K562 (cell line): ENCODE results near the gene TADA1. TPM values are rescaled to one million over a fixed set of nuclear protein-coding genes. Genes with fewer than 3 reads are reported as not detected.

Experiments used
- CTBP1 ChIP-seq: fragments of 450-650 bp; IDR thresholded peaks from 2 replicates; pipeline ENCODE4 v1.6.1; 2016; ENCODE audit warnings: borderline replicate concordance
- FOXJ3 ChIP-seq: sonication (generic); formaldehyde crosslinking; IDR thresholded peaks from 2 replicates; pipeline ENCODE4 v1.4.0; 2020; ENCODE audit warnings: mild to moderate bottlenecking, missing genetic modification reagents
- GTF2F1 ChIP-seq: IDR thresholded peaks from 2 replicates; pipeline ENCODE4 v1.6.1; 2011; ENCODE audit warnings: low read depth, low read length, improper control_type of control experiment
- HDAC6 ChIP-seq: IDR thresholded peaks from 2 replicates; pipeline ENCODE4 v1.6.1; 2012; ENCODE audit warnings: low read depth, mild to moderate bottlenecking, control low read depth, inconsistent platforms, low read length, moderate library complexity
- HDGF ChIP-seq: fragments of 450-650 bp; IDR thresholded peaks from 2 replicates; pipeline ENCODE4 v1.6.1; 2016
- MCM5 ChIP-seq: fragments of 450-650 bp; IDR thresholded peaks from 2 replicates; pipeline ENCODE4 v1.6.1; 2016; ENCODE audit warnings: low read depth
- NUFIP1 ChIP-seq: fragments of 450-650 bp; IDR thresholded peaks from 2 replicates; pipeline ENCODE4 v1.6.1; 2018; ENCODE audit not compliant: partially characterized antibody
- RBM15 ChIP-seq: fragments of 200-400 bp; formaldehyde crosslinking; IDR thresholded peaks from 2 replicates; pipeline ENCODE4 v1.6.1; 2018; ENCODE audit warnings: mild to moderate bottlenecking, low read length, moderate library complexity; ENCODE audit not compliant: insufficient read depth
- RCOR1 ChIP-seq, 2 experiments: IDR thresholded peaks; 2 replicates each; pipeline ENCODE4 v1.6.1; 2012; ENCODE audit warnings: low read depth in 2 of 2, low read length in 2 of 2, borderline replicate concordance in 1 of 2, improper control_type of control experiment in 1 of 2
- SAFB2 ChIP-seq: fragments of 200-400 bp; formaldehyde crosslinking; IDR thresholded peaks from 2 replicates; pipeline ENCODE4 v1.6.1; 2018; ENCODE audit warnings: borderline replicate concordance, low read length, low read depth, moderate library complexity; ENCODE audit not compliant: severe bottlenecking
- SNIP1 ChIP-seq: fragments of 450-650 bp; IDR thresholded peaks from 2 replicates; pipeline ENCODE4 v1.7.1; 2017; ENCODE audit warnings: low read depth, mild to moderate bottlenecking
- SPI1 ChIP-seq: IDR thresholded peaks from 2 replicates; pipeline ENCODE4 v1.6.1; 2011; ENCODE audit warnings: low read depth, low read length, control low read depth, borderline replicate concordance
- SRSF3 ChIP-seq: fragments of 200-400 bp; formaldehyde crosslinking; IDR thresholded peaks from 2 replicates; pipeline ENCODE4 v1.6.1; 2016; ENCODE audit warnings: mild to moderate bottlenecking, low read length, moderate library complexity; ENCODE audit not compliant: insufficient read depth
- TEAD4 ChIP-seq, 2 experiments: sonication (generic) in 1 of 2; formaldehyde crosslinking in 1 of 2; IDR thresholded peaks; 2 replicates each; pipeline versions ENCODE4 v1.6.1 to v1.8.0; 2012 to 2022; ENCODE audit warnings: borderline replicate concordance in 1 of 2, inconsistent platforms in 1 of 2, low read length in 1 of 2, mild to moderate bottlenecking in 1 of 2, missing genetic modification reagents in 1 of 2
- TOE1 ChIP-seq, 2 experiments: fragments of 450-650 bp in 1 of 2; sonication (generic) in 1 of 2; formaldehyde crosslinking in 1 of 2; IDR thresholded peaks; 2 replicates each; pipeline versions ENCODE4 v1.7.1 to v1.8.0; 2016 to 2022; ENCODE audit warnings: borderline replicate concordance in 2 of 2, mild to moderate bottlenecking in 2 of 2, antibody characterized with exemption in 1 of 2, inconsistent platforms in 1 of 2, low read depth in 1 of 2, missing genetic modification reagents in 1 of 2, moderate library complexity in 1 of 2
- ZNF253 ChIP-seq: fragments of 250-450 bp; sonication (Bioruptor Pico); conservative IDR thresholded peaks from 2 replicates; pipeline ENCODE4 v1.6.1; 2021; ENCODE audit warnings: mild to moderate bottlenecking
- ZNF79 ChIP-seq: fragments of 250-450 bp; sonication (Bioruptor Pico); IDR thresholded peaks from 2 replicates; pipeline ENCODE4 v1.4.0; 2020; ENCODE audit warnings: low read depth, mild to moderate bottlenecking, moderate library complexity
- polyA plus RNA-seq, 8 experiments: library from polyadenylated mRNA; depleted of rRNA in 4 of 8; stranded (reverse) in 5 of 8; unstranded in 3 of 8; fragments of >200 nt; fragmentation: Nextera tagmentation in 2 of 8; fragmentation: Illumina TruSeq in 1 of 8; extraction: Ambion mirVana in 2 of 8; extraction: Trizol in 1 of 8; gene quantifications; 2 replicates each; pipeline versions ENCODE4 v1.2.1 to v1.2.3, GENCODE V29; 2011 to 2014; ENCODE audit warnings: inconsistent platforms in 1 of 8, missing spikeins in 1 of 8
- total RNA-seq, 7 experiments: library from RNA; depleted of rRNA in 6 of 7; stranded (reverse); fragments of >200 nt in 6 of 7; fragmentation: Illumina TruSeq in 2 of 7; extraction: Trizol in 2 of 7; gene quantifications; 2 replicates each; pipeline versions ENCODE4 v1.2.1 to v1.2.3, GENCODE V29; 2011 to 2021; ENCODE audit warnings: low replicate concordance in 1 of 7
- TF ChIP-seq, protein P1 (sequence below), 3 experiments: fragments of 200-800 bp in 1 of 3; sonication (Bioruptor generic) in 1 of 3; sonication (generic) in 1 of 3; formaldehyde crosslinking in 1 of 3; IDR thresholded peaks; 2 replicates each; pipeline versions ENCODE4 v1.6.1 to v1.8.0; 2016 to 2022; ENCODE audit warnings: mild to moderate bottlenecking in 2 of 3, missing compliant biosample characterization in 2 of 3, missing genetic modification characterization in 2 of 3, missing genetic modification reagents in 1 of 3
- TF ChIP-seq, protein P2 (sequence below): fragments of 250-450 bp; sonication (Bioruptor Pico); IDR thresholded peaks from 2 replicates; pipeline ENCODE4 v1.9.0; 2021; ENCODE audit warnings: mild to moderate bottlenecking, inconsistent platforms
- TF ChIP-seq, protein P3 (sequence below): fragments of 150-350 bp; IDR thresholded peaks from 2 replicates; pipeline ENCODE4 v1.6.1; 2014; ENCODE audit warnings: low read depth, mild to moderate bottlenecking, low read length, borderline replicate concordance
- TF ChIP-seq, protein P4 (sequence below): fragments of 250-450 bp; sonication (Bioruptor Pico); IDR thresholded peaks from 2 replicates; pipeline ENCODE4 v1.9.0; 2021; ENCODE audit warnings: mild to moderate bottlenecking

Gene TADA1
- total and polyA plus RNA-seq, 9 of the 15 experiments (the other 6 are each of a cell fraction or from before 2014, with no cell fraction given) = 15.9 to 76.5 (median 28.7) TPM

DNA sequence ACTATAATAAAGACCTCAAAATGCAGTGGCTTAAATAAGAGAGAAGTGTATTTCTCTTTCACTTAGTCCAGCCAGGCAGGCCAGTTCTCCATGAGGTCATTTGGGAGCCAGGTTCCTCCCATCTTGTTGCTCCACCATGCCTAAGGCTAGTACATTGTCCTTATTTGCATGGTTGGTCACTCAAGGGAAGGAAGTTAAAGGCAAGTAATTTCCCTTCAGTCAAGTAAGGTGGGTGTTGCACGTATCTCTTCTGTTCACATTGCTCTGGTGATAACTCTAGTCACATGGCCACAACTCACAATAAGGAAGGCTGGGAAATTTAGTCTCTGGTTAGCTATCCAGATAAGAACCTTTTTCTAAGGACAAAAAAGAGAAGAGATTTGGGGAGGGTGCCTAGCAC lies 27.2 kb upstream of the TADA1 start (continued):
- TF ChIP-seq ZNF79 (CRISPR knock-in tag) (no peak), TOE1 (IDR thresholded peaks at IDR 0.05; ENCODE audit: borderline replicate concordance) (no peak), TOE1 (CRISPR knock-in tag; IDR thresholded peaks at IDR 0.05; ENCODE audit: borderline replicate concordance, low read depth) (no peak), FOXJ3 (CRISPR knock-in tag) (no peak), RCOR1 (IDR thresholded peaks at IDR 0.05; ENCODE audit: borderline replicate concordance in 1 of 2, low read depth in 2 of 2, low read length in 2 of 2) (peak in 1 of 2 experiments; percentile 82; a peak in 2 of 4 replicates), SNIP1 (no peak), NUFIP1 (no peak), CTBP1 (peak; percentile 43; the same call in 1 of the 2 replicates), RBM15 (no peak), SPI1 (peak; percentile 5; the same call in 1 of the 2 replicates), ZNF253 (CRISPR knock-in tag) (no peak), HDGF (no peak), SRSF3 (no peak), HDAC6 (no peak), TEAD4 (IDR thresholded peaks at IDR 0.05; ENCODE audit: low read length) (peak; percentile 59; the same call in 1 of the 2 replicates), TEAD4 (CRISPR knock-in tag; IDR thresholded peaks at IDR 0.05; ENCODE audit: borderline replicate concordance) (no peak), SAFB2 (no peak), MCM5 (no peak), GTF2F1 (no peak)
- TF ChIP-seq, protein P1, sequence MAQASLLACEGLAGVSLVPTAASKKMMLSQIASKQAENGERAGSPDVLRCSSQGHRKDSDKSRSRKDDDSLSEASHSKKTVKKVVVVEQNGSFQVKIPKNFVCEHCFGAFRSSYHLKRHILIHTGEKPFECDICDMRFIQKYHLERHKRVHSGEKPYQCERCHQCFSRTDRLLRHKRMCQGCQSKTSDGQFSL (CRISPR knock-in tag; IDR thresholded peaks at IDR 0.05) = no peak
- TF ChIP-seq, protein P1 (tag; IDR thresholded peaks at IDR 0.05) = no peak
- TF ChIP-seq, protein P2, sequence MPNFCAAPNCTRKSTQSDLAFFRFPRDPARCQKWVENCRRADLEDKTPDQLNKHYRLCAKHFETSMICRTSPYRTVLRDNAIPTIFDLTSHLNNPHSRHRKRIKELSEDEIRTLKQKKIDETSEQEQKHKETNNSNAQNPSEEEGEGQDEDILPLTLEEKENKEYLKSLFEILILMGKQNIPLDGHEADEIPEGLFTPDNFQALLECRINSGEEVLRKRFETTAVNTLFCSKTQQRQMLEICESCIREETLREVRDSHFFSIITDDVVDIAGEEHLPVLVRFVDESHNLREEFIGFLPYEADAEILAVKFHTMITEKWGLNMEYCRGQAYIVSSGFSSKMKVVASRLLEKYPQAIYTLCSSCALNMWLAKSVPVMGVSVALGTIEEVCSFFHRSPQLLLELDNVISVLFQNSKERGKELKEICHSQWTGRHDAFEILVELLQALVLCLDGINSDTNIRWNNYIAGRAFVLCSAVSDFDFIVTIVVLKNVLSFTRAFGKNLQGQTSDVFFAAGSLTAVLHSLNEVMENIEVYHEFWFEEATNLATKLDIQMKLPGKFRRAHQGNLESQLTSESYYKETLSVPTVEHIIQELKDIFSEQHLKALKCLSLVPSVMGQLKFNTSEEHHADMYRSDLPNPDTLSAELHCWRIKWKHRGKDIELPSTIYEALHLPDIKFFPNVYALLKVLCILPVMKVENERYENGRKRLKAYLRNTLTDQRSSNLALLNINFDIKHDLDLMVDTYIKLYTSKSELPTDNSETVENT = no peak
- TF ChIP-seq, protein P3, sequence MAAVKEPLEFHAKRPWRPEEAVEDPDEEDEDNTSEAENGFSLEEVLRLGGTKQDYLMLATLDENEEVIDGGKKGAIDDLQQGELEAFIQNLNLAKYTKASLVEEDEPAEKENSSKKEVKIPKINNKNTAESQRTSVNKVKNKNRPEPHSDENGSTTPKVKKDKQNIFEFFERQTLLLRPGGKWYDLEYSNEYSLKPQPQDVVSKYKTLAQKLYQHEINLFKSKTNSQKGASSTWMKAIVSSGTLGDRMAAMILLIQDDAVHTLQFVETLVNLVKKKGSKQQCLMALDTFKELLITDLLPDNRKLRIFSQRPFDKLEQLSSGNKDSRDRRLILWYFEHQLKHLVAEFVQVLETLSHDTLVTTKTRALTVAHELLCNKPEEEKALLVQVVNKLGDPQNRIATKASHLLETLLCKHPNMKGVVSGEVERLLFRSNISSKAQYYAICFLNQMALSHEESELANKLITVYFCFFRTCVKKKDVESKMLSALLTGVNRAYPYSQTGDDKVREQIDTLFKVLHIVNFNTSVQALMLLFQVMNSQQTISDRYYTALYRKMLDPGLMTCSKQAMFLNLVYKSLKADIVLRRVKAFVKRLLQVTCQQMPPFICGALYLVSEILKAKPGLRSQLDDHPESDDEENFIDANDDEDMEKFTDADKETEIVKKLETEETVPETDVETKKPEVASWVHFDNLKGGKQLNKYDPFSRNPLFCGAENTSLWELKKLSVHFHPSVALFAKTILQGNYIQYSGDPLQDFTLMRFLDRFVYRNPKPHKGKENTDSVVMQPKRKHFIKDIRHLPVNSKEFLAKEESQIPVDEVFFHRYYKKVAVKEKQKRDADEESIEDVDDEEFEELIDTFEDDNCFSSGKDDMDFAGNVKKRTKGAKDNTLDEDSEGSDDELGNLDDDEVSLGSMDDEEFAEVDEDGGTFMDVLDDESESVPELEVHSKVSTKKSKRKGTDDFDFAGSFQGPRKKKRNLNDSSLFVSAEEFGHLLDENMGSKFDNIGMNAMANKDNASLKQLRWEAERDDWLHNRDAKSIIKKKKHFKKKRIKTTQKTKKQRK = no peak
- TF ChIP-seq, protein P4, sequence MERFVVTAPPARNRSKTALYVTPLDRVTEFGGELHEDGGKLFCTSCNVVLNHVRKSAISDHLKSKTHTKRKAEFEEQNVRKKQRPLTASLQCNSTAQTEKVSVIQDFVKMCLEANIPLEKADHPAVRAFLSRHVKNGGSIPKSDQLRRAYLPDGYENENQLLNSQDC (CRISPR knock-in tag) = no peak
